GM15510 (cell line): Measurements from ENCODE around the gene SH2B3.

Experiments used
- POLR2A ChIP-seq: IDR thresholded peaks from 3 replicates; pipeline ENCODE4 v1.6.1; 2011; ENCODE audit warnings: borderline replicate concordance; ENCODE audit not compliant: insufficient read length; ENCODE audit errors: extremely low read depth

SH2B3 gene

GRCh38 chr12:111453071-111453989 lies 47.6 kb downstream of the SH2B3 start:
- no peak for TF ChIP-seq POLR2A

GRCh38 chr12:111454311-111454710 lies 48.6 kb downstream of the SH2B3 start:
- no peak for TF ChIP-seq POLR2A

- no peak for TF ChIP-seq POLR2A
Observed at GRCh38 chr12:111454716-111455447, 49.2 kb downstream of the SH2B3 start.

GRCh38 chr12:111455448-111456320 lies 50.0 kb downstream of the SH2B3 start:
- TF ChIP-seq POLR2A = no peak

GRCh38 chr12:111457071-111457470 lies 51.3 kb downstream of the SH2B3 start:
- no peak for TF ChIP-seq POLR2A

GRCh38 chr12:111457577-111457976 lies 51.9 kb downstream of the SH2B3 start:
- TF ChIP-seq POLR2A = no peak

GRCh38 chr12:111458546-111459172 lies 52.9 kb downstream of the SH2B3 start:
- no peak for TF ChIP-seq POLR2A

GRCh38 chr12:111462210-111462769 lies 56.6 kb downstream of the SH2B3 start:
- no peak for TF ChIP-seq POLR2A

GRCh38 chr12:111467092-111467856 lies 61.6 kb downstream of the SH2B3 start:
- TF ChIP-seq POLR2A = no peak

- no peak for TF ChIP-seq POLR2A
Observed at GRCh38 chr12:111467857-111468241, 62.1 kb downstream of the SH2B3 start.

GRCh38 chr12:111469401-111469800 lies 63.7 kb downstream of the SH2B3 start:
- TF ChIP-seq POLR2A = no peak

GRCh38 chr12:111471236-111471635 lies 65.5 kb downstream of the SH2B3 start:
- TF ChIP-seq POLR2A = no peak

GRCh38 chr12:111482462-111482861 lies 76.7 kb downstream of the SH2B3 start:
- no peak for TF ChIP-seq POLR2A
